Measurements from ENCODE around the gene STT3B.
"Not testable (repeated sequence)": the region's sequence is repeated elsewhere in the genome, so short reads cannot be mapped to it uniquely, and the experiment has no call there.

STT3B gene

DNA sequence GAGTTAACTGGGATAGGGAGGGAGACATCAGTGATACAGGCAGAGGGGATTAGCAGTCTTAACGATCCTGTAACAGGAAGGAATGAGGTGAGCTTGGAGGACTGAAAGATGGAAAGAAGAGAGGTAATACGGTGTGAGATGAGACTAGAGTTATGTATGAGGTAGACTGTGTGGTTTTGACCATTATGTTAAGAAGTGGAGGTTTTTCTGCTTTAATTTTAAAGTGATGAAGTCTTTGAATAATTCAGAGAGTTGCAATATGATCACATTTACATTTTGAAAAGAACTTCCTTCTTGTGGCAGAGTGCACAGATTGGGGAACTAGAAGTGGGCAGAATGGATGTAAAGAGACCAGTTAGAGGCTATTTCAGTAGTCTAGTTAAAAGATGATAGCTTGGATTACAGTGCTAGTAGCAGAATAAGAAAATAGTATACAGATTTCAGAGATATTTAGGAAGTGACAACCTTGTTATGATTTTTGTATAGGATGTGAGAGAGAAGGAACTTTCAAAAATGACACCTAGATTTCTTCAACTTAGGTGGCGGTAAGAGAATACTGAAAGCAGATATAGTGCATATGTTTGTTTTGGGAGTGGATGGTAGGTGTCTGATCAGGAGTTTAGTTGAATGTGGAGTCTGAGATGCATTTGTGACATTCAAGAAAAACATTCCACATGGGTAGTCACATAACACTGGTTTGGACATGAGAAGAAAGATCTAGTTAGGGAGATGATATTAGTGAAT, 40.5 kb downstream of the STT3B start:
- Mint-ChIP-seq H3K4me1 (ENCODE audit: low read depth) (peaks cover 39% of the 10 kb centered on the region), H3K27me3 (ENCODE audit: low read depth) (no peaks in the 10 kb centered on the region), H3K4me3 (no peak overlapping the region), H3K9me3 (no peaks in the 10 kb centered on the region), H3K27ac (no peak overlapping the region), H3K36me3 (ENCODE audit: low read depth) (peaks cover 15% of the 10 kb centered on the region)
- DNase-seq (ENCODE audit: low spot score): no peak

DNA sequence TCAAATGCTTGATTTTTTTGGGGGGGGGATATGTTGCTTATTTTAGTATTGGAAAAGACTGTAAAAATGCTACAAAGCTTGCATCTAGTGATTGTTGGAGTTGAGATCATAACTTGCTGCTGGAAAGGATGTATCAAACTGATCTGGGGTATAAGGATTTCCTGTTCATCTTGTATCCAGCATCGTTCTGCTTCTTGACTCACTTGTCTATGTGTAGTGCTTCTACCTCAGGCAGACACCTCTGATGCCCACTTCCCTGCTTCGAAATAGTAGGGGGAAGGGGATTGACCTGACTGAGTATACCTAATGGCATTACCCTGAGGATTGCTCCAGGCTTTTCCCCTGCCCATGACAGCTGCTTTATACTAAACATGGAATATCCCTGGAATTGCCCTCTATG, 42.7 kb downstream of the STT3B start:
- no peaks in the 10 kb centered on the region for H3K27me3 Mint-ChIP-seq (ENCODE audit: low read depth)
- no peaks in the 10 kb centered on the region for H3K9me3 Mint-ChIP-seq
- no peak overlapping the region for H3K27ac Mint-ChIP-seq
- no peak for DNase-seq (ENCODE audit: low spot score)
- peaks cover 34% of the 10 kb centered on the region for H3K4me1 Mint-ChIP-seq (ENCODE audit: low read depth)
- H3K36me3 Mint-ChIP-seq (ENCODE audit: low read depth): peaks cover 27% of the 10 kb centered on the region
- no peak overlapping the region for H3K4me3 Mint-ChIP-seq

DNA sequence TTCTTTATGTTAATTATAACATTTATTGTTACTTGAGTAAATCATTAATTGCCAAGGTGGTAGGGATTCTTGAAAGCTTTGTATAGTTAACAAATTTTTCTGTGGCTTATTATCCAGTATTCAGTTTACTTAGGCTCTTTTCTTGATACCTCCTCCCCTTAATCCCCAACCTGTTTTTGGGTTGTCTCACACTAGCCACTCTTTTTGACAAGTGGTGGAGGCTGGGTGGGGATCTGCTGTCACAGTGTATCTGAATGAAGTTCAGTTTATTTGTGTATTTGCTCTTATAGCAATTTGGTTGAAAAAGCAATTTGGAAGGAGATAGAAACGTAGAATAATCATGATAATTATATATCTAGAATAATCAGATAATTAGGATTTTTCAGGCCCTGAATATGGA, 43.8 kb downstream of the STT3B start:
- Mint-ChIP-seq H3K27ac (no peak overlapping the region), H3K4me3 (no peak overlapping the region), H3K9me3 (no peaks in the 10 kb centered on the region), H3K36me3 (ENCODE audit: low read depth) (peaks cover 31% of the 10 kb centered on the region), H3K27me3 (ENCODE audit: low read depth) (no peaks in the 10 kb centered on the region), H3K4me1 (ENCODE audit: low read depth) (peaks cover 30% of the 10 kb centered on the region)
- no peak for DNase-seq (ENCODE audit: low spot score)

DNA sequence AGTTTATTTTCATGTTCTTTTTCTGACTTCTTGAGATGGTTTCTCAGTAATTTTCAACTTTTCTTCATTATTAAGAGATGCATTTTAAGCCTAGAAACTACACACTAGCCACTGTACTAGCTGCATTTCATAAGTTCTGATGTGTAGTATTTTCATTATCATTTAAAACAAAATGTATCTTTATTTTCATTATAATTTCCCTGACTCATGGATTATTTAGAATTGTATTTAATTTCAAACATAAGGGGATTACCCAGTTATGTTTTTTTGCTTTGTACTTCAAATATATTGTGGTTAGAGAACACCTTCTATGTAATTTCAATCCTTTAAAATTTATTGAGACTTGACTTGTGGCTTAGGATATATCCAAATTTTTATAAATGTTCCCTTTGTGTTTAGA, 44.5 kb downstream of the STT3B start:
- peaks cover 36% of the 10 kb centered on the region for H3K36me3 Mint-ChIP-seq (ENCODE audit: low read depth)

DNA sequence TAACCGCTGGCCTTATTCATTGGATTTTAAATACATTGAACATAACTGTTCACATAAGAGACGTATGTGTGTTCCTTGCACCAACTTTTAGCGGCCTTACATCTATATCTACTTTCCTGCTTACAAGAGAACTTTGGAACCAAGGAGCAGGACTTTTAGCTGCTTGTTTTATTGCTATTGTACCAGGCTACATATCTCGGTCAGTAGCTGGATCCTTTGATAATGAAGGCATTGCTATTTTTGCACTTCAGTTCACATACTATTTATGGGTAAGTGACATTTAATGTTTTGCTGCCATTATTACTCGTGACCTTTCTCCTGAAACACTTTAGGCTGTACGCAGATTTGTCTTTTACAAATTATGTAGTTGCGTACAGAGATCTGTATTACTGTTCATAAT, 47.1 kb downstream of the STT3B start:
- H3K4me1 Mint-ChIP-seq (ENCODE audit: low read depth): peaks cover 36% of the 10 kb centered on the region

More for the DNA sequence above, 44.5 kb downstream of the STT3B start:
- H3K9me3 Mint-ChIP-seq: peaks cover 4% of the 10 kb centered on the region
- no peaks in the 10 kb centered on the region for H3K27me3 Mint-ChIP-seq (ENCODE audit: low read depth)
- no peak overlapping the region for H3K4me3 Mint-ChIP-seq
- no peak for DNase-seq (ENCODE audit: low spot score)
- no peak overlapping the region for H3K27ac Mint-ChIP-seq
- peaks cover 34% of the 10 kb centered on the region for H3K4me1 Mint-ChIP-seq (ENCODE audit: low read depth)

DNA sequence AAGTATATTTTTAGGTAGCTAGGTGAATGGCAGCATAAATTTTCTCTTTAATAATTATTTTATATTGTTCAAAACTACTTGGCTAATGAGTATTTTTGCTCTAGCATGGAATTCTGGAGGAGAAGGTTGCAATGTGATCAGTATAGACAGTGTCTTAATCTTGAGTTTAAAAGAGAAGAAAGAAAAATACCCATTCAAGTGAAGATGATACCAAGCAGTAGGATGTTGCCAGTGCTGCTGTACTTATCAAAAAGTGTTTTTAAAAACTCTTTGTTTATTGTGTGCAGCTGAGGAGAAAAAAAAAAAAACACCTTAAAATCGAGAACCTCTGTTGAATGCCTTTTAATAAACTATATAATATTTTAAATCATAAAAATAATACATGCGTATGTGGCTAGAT, 47.9 kb downstream of the STT3B start:
- Mint-ChIP-seq H3K27ac (no peak overlapping the region), H3K9me3 (peaks cover 28% of the 10 kb centered on the region), H3K36me3 (ENCODE audit: low read depth) (peaks cover 63% of the 10 kb centered on the region), H3K27me3 (ENCODE audit: low read depth) (no peaks in the 10 kb centered on the region), H3K4me3 (no peak overlapping the region), H3K4me1 (ENCODE audit: low read depth) (peaks cover 30% of the 10 kb centered on the region)
- no peak for DNase-seq (ENCODE audit: low spot score)

More for the DNA sequence above, 47.1 kb downstream of the STT3B start:
- H3K4me3 Mint-ChIP-seq: no peak overlapping the region
- no peaks in the 10 kb centered on the region for H3K27me3 Mint-ChIP-seq (ENCODE audit: low read depth)
- peaks cover 55% of the 10 kb centered on the region for H3K36me3 Mint-ChIP-seq (ENCODE audit: low read depth)
- H3K9me3 Mint-ChIP-seq: peaks cover 20% of the 10 kb centered on the region
- DNase-seq (ENCODE audit: low spot score): no peak
- H3K27ac Mint-ChIP-seq: no peak overlapping the region

DNA sequence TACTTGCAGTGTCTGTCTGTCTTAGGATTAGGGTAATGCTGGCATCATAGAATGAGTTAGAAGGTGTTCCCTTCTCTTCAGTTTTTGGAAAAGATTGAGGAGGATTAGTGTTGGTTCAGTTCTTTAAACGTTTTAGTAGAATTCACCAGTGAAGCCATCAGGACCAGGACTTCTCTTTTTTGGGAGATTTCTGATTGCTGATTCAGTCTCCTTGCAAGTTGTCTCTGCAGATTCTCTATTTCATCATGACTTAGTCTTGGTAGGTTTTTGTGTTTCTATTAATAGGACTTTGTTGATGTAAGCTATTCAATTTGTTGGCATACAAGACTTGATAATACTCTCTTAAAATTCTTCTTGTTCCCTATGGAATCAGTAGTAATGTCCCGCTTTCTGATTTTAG, 48.9 kb downstream of the STT3B start:
- H3K4me3 Mint-ChIP-seq: no peak overlapping the region
- peaks cover 29% of the 10 kb centered on the region for H3K4me1 Mint-ChIP-seq (ENCODE audit: low read depth)
- H3K36me3 Mint-ChIP-seq (ENCODE audit: low read depth): peaks cover 71% of the 10 kb centered on the region
- no peak overlapping the region for H3K27ac Mint-ChIP-seq
- H3K9me3 Mint-ChIP-seq: peaks cover 38% of the 10 kb centered on the region
- H3K27me3 Mint-ChIP-seq (ENCODE audit: low read depth): no peaks in the 10 kb centered on the region
- no peak for DNase-seq (ENCODE audit: low spot score)

DNA sequence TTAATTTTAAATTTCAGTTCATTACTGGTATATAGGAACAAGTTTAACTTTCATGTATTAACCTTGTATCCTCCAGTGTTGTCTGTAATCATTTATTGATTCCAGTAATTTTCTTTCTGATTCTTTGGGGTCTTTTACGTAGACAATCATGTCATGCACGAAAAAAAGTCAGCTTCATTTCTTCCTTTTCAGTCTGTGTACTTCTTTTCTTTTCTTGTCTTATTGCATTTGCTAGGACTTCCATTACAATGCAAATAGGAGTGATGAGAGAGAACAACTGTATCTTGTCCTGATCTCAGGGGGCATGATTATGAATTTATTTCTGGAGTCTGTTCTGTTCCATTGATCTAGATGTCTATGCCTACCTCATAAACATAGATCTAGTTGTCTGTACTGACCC, 56.5 kb downstream of the STT3B start:
- H3K27me3 Mint-ChIP-seq (ENCODE audit: low read depth): no peaks in the 10 kb centered on the region
- H3K27ac Mint-ChIP-seq: no peak overlapping the region
- no peak for DNase-seq (ENCODE audit: low spot score)
- H3K4me3 Mint-ChIP-seq: no peak overlapping the region
- H3K4me1 Mint-ChIP-seq (ENCODE audit: low read depth): peaks cover 15% of the 10 kb centered on the region
- H3K36me3 Mint-ChIP-seq (ENCODE audit: low read depth): peaks cover 90% of the 10 kb centered on the region
- H3K9me3 Mint-ChIP-seq: peaks cover 79% of the 10 kb centered on the region

DNA sequence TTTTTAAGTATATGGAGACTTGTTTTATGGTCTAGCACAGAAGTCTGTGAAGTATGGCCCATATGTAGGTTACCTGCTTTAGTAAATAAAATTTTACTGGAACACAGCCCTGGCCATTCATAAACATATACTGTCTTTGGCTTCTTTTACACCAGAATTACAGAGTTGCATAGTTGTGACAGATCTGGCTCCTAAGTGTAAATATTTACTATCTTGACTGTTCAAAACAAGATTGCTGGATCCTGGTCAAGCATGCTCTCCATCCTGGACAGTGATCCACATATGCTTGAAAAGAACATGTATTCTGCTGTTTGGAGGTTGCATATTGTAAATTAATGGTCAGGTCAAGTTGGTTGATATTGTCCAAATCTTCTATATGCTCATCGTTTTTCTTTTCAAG, 57.9 kb downstream of the STT3B start:
- DNase-seq (ENCODE audit: low spot score): no peak
- Mint-ChIP-seq H3K9me3 (peaks cover 71% of the 10 kb centered on the region), H3K27ac (no peak overlapping the region), H3K36me3 (ENCODE audit: low read depth) (peaks cover 95% of the 10 kb centered on the region), H3K4me1 (ENCODE audit: low read depth) (peaks cover 22% of the 10 kb centered on the region), H3K27me3 (ENCODE audit: low read depth) (no peaks in the 10 kb centered on the region), H3K4me3 (no peak overlapping the region)

DNA sequence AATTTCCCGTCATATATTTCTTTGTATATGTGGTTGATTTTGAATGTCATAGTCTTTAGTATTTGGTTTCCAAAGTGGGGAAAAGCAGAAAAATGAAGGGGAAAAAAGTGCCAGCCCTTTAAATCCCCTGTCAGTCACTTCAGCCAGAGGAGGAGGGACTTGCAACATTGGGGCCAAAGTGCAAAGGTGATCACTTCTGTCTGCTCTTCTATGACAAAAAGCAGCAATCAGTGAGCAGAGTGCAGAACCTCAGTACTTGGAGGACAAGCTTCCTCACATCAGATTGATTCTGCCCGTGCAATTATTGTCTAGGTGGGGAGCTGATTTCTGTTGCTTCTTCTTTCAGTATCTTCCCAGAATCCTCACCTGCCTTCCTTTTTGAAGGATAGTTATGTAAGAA, 60.0 kb downstream of the STT3B start:
- no peak for DNase-seq (ENCODE audit: low spot score)
- peaks cover 30% of the 10 kb centered on the region for H3K4me1 Mint-ChIP-seq (ENCODE audit: low read depth)
- H3K27ac Mint-ChIP-seq: no peak overlapping the region
- H3K4me3 Mint-ChIP-seq: no peak overlapping the region
- H3K27me3 Mint-ChIP-seq (ENCODE audit: low read depth): no peaks in the 10 kb centered on the region
- H3K9me3 Mint-ChIP-seq: peaks cover 58% of the 10 kb centered on the region
- H3K36me3 Mint-ChIP-seq (ENCODE audit: low read depth): peaks cover 82% of the 10 kb centered on the region

DNA sequence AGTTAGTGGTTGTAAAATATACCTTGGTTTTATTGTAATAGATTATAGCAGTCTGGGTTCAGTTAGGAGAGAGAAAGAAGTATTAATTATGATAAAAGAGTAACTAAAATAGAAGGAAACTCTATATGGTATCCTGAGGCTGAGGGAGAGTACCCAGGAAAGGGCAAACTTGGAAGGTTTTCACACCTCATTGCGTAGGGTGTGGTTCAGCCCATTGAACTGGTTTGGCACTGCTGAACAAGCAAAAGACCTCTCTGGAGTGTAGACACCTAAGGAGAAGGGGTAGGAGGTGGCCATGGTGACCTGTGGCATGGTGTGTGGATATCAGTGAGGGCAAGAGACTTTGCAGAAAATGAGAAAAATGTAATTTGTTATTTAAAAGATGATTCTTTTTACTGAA, 63.5 kb downstream of the STT3B start:
- no peak overlapping the region for H3K4me3 Mint-ChIP-seq
- DNase-seq (ENCODE audit: low spot score): no peak
- peaks cover 24% of the 10 kb centered on the region for H3K9me3 Mint-ChIP-seq
- no peaks in the 10 kb centered on the region for H3K27me3 Mint-ChIP-seq (ENCODE audit: low read depth)
- H3K36me3 Mint-ChIP-seq (ENCODE audit: low read depth): peaks cover 67% of the 10 kb centered on the region
- H3K27ac Mint-ChIP-seq: peak overlapping the region; percentile 2
- H3K4me1 Mint-ChIP-seq (ENCODE audit: low read depth): peaks cover 30% of the 10 kb centered on the region

DNA sequence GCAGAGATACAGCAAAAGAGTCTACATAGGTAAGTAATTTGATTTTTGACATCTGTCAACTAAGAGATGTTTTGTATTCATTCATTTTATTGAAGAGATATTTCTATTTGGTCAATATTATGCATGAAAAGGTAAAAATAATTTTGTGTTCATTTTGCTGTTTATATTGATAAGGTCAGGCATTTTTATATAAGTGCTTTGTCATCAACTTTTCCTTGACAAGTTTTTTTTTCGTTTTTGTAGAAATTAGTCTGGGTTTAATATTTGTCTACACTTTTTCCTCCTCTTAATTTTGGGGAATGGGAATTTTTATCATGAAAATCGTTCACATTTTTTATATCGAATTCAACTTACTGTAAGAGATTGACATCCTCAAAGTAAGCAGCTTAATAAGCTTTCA, 67.7 kb downstream of the STT3B start:
- DNase-seq (ENCODE audit: low spot score): no peak
- H3K4me3 Mint-ChIP-seq: no peak overlapping the region
- peaks cover 65% of the 10 kb centered on the region for H3K36me3 Mint-ChIP-seq (ENCODE audit: low read depth)
- peaks cover 29% of the 10 kb centered on the region for H3K9me3 Mint-ChIP-seq
- H3K27ac Mint-ChIP-seq: no peak overlapping the region
- H3K27me3 Mint-ChIP-seq (ENCODE audit: low read depth): no peaks in the 10 kb centered on the region
- peaks cover 13% of the 10 kb centered on the region for H3K4me1 Mint-ChIP-seq (ENCODE audit: low read depth)

DNA sequence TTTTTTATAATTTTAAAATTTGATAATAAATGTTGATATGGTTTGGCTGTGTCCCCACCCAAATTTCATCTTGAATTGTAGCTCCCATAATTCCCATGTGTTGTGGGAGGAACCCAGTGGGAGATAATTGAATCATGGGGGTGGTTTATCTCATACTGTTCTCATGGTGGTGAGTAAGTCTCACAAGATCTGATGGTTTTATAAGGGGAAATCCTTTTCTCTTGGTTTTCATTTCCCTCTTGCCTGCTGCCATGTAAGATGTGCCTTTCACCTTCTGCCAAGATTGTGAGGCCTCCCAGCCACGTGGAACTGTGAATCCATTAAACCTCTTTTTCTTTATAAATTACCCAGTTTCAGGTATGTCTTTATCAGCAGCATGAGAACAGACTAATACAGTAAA, 72.6 kb downstream of the STT3B start:
- H3K27me3 Mint-ChIP-seq (ENCODE audit: low read depth); H3K4me3 Mint-ChIP-seq; H3K27ac Mint-ChIP-seq; DNase-seq (ENCODE audit: low spot score); H3K4me1 Mint-ChIP-seq (ENCODE audit: low read depth): not testable (repeated sequence)
- H3K9me3 Mint-ChIP-seq: peaks cover 53% of the 10 kb centered on the region
- peaks cover 83% of the 10 kb centered on the region for H3K36me3 Mint-ChIP-seq (ENCODE audit: low read depth)

DNA sequence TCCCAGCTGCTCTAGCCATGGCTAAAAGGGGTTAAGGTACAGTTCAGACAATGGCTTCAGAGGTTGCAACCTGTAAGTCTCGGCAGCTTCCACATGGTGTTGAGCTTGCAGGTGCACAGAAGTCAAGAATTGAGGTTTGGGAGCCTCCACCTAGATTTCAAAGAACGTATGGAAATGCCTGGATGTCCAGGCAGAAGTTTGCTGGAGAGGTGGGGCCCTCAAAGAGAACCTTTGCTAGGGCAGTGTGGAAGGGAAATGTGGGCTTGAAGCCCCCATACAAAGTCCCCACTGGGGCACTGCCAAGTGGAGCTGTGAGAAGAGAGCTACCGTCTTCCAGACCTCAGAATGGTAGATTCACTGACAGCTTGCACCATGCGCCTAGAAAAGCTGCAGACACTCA, 73.7 kb downstream of the STT3B start:
- Mint-ChIP-seq H3K36me3 (ENCODE audit: low read depth) (peaks cover 82% of the 10 kb centered on the region), H3K27me3 (ENCODE audit: low read depth) (no peaks in the 10 kb centered on the region), H3K4me1 (ENCODE audit: low read depth) (peaks cover 10% of the 10 kb centered on the region), H3K27ac (no peak overlapping the region), H3K9me3 (peaks cover 50% of the 10 kb centered on the region), H3K4me3 (no peak overlapping the region)
- no peak for DNase-seq (ENCODE audit: low spot score)

DNA sequence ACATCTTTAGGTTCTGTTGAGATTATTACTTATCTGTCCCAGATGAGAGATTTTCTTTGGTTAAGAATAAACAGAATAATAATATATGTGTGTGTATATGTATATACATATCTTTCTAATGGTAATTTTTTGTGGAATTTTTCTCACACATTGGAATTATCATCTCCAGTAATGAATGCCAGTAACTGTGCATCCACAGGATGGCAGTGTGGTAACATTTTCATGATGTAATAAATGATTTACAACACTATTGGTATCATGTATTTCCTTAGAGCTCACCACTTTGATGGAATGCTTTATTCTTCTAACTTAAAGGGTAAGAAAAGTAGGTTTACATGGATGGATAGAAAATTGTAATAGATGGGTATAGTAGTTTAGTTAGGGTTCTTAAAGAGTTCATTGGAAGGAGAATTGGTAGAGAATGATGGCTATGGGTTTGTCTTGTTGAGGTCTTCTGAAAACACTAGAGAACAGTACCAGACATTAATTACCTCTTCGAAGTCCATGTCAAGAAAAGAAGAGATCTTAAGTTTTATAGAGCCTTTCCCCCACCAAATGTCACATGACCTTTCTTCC, 78.1 kb downstream of the STT3B start:
- Mint-ChIP-seq H3K4me1 (ENCODE audit: low read depth) (peaks cover 29% of the 10 kb centered on the region), H3K27ac (no peak overlapping the region), H3K9me3 (peaks cover 21% of the 10 kb centered on the region), H3K36me3 (ENCODE audit: low read depth) (peaks cover 65% of the 10 kb centered on the region), H3K27me3 (ENCODE audit: low read depth) (no peaks in the 10 kb centered on the region), H3K4me3 (no peak overlapping the region)
- DNase-seq (ENCODE audit: low spot score): no peak

Measured in T-helper 2 cell treated with Interferon-gamma antibody and Interleukin-4, amounts not matched to agents 5 μg/mL and 100 μg/mL, for 36 hours (primary cell).